NCI-H2227 (cell line): ENCODE data around the gene ADGRL4.
"Not testable (repeated sequence)": the region's sequence is repeated elsewhere in the genome, so short reads cannot be mapped to it uniquely, and the experiment has no call there.

Source experiments
- DNase-seq: peaks from one replicate; lab custom pipeline; 2025; ENCODE audit not compliant: unreplicated experiment; lab: John Stamatoyannopoulos, UW

ADGRL4 gene

DNA sequence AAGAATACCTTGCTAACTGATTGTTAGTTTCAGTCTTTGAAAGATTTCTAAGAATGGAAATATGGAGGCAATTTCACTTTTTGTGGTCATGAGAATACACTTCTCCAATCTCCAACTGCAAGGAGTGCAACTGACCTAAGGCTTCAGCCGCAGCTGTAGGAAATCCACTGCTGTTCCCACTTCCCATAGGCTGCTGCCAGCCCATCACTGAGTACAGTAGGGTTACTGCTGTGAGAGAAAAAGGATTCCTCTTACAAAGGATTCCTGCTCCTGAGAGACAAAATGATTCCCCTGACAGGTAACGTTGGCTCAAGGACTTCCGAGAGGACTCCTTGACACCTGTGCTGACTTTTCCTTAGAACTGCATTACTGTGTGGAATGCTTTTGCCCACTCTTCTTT lies 87.4 kb downstream of the ADGRL4 start:
- no peak for DNase-seq

DNA sequence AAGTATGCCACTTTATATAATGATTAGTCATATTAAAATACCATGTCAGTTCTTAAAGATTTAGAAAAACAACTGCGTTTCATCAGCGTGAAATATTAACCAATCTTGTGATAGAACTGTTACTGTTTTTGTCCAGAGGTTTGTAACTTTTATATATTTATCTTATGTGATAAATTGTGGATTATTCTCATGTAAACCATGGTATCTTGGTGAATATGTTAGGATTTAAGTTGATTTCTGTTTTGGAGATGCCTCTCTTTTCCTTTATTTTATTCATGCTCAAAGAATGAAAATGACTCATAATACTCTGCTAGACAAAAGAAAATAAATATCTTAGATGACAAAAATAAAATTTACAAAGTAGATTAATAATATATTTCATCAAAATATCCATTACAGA lies 88.4 kb downstream of the ADGRL4 start:
- DNase-seq = no peak

DNA sequence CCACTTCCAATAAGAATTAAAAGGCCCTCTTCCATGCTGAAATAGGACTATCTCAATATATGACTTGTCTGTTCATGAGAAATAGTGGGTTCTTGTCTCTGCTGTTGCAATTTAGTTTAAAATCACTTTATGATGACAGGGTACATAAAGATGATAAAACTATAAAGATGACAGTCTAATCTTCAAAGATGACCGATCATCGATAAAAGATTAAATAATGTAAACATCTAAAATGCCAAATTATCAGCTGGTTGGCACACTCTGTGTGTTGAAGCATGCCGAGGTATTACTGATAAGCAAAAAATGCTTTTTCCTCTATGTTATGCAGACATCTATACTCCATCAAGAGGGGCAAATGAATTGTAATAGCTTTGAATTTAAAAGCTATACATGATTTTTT lies 89.5 kb downstream of the ADGRL4 start:
- no peak for DNase-seq

DNA sequence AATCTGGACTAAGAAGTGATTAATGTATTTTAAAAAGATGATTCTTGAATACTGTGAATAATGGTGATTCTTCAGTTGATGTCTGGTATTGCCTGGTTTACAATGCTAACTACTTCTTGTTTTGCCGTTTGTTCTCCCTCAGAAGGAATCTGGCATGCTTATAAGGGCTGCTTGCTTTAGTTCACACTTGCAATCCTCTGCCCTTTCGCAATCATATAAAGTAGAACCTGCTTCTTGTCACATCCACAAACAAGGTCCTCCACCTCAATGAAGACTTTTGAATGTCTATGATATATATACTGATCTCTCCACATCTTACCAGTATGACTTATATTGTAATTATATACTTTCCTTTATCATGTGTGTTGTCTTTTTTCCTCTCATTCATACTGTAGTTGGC lies 92.6 kb downstream of the ADGRL4 start:
- DNase-seq = no peak

DNA sequence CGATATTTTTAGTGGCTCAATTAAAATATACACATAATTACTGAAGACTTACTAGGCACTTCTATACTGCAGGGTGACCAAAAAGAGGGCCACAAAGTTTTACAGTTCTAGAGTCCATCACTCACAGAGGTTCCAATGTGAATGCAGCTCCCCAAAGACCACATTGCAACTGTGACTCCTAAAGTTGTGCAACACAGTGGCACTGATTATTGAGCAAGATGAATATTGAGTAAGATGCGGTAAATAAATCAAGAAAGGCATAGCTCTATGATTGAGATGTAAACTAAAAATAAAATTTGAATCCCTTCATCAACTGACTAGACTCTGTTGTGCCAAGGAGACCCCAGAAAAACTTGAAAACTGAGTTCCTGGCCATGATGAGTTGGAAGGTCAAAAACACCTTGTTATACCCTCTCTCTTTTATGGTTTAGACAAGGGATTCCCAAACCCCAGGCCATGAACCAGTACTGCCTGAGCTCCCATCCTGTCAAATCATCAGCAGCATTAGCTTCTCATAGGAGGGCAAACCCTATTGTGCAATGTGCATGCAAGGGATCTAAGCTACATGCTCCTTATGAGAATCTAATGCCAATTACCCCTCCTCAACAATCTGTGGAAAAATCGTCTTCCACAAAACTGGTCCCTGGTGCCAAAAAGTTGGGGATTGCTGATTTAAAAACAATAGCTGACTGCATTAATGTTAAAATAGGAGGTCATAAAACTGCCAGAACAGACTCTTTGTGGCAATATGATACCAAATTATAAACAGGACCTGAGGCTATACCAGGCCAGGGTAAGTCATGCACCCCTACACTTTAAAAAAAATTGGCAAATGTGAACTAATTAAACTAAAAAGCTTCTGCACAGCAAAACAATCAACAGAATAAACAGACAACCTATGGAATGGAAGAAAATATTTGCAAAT lies 94.3 kb downstream of the ADGRL4 start:
- DNase-seq = no peak

DNA sequence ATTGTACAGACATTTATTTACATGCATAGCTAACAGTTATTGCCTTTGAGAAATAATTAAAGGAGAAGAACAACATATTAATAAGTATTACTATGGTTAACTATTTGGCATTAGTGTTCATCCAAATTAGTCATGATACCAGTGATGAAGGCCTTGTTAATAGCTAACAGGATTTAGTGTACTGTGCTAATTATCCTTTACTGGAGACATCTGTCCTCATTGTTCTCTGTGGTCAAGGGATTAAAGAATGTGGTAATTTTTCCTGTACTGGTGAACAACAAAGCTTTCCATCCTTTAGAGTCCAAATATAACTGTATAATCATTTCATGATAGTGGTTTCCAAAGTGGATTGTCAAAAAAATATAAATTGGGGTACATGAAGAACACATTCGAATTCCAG lies 103.9 kb downstream of the ADGRL4 start:
- DNase-seq = no peak

DNA sequence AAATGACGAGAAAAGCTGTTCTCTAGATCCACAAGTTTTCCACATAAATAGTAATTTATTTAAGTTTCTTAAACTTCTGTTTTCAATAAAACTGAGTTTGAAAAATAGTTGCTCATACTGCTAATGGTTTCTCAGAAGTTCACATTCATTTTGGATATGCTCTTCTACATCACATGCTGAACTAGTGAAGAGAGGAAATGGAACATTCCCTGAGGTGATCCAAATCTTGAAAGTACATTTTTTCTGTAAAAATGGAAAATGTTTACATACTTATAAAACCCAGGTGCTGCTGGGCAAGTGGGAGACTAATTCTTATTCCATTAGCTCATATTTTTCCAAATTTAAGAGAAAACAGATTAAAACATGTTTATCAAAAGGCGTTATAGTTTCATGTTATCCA lies 111.7 kb downstream of the ADGRL4 start:
- DNase-seq = no peak

DNA sequence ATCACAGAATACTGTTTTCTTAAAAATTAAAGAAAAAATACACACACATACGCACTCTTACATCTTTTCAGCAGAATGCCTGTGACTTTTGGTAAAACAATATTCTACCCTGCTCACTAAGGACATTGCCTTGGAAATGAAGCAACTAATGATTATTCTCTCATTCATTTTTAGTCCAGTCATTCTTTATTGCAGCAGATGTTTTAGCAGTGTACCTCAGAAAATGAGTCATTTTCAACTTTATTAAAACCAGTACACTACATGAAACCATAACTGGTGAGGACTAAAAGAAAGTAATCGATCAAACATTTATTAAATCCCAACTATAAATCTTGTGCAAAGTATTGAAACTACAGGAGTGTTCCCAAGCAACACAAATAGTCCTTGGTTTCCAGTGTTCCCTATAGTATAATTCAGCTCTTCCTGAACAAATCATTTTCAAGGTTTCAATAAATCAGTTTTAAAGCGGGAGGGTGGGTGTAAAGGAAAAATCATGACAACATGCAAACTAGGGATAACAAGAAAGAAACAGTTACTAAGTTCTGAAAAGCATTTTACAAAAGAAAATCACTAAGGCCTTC lies 114.2 kb downstream of the ADGRL4 start:
- DNase-seq = no peak

DNA sequence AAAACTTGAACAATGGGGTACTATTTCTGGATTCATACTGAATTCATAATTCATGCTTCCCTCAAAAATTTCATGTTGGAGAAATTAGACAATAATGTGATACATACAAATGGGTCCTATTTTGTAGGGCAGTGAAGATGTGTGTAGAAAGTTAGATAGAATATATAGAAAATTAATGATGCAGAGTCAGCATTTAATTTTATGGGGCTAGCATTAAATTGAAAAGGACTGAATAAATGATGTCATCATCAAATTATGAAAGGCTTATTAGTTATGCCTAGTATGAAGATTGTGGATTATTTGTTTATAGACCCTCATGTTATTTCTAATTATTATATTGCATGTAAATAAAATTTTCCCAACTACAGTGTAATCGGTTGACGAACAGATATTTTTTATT lies 119.1 kb downstream of the ADGRL4 start:
- no peak for DNase-seq

DNA sequence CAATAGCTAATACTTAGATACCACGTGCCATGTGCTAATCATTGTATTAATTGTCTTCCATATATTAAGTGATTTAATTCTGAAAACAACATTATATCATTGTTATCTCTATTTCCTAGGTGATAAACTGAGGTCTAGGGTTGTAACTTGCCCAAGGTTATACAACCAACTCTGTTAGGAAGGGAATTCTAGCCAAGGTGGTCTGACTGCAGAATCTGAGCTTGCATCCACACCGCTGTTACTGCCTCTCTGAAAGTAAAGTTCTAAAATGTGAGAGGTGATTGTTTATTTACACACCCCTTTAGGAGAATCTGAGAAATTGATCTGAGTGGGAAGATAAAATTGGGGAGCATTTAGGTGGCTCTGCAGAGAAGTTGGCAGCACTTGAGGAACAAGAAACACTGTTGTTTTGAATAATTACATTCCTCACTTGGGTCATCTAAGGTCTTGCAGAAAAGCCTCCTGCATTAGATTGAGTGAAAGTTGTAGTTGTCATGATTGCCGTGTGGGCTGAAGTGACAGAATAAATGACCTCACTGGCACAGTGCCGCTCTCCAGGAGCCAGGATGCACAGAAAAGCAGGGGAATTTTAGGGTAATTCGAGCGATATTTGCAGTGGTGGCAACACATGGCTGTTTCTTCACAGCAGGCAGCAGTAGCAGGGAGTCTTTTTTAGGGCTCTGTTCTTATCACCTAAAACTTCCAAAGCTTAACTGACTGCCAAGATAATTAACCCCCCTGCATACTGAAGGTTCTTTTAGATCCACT lies 121.7 kb downstream of the ADGRL4 start:
- no peak for DNase-seq

DNA sequence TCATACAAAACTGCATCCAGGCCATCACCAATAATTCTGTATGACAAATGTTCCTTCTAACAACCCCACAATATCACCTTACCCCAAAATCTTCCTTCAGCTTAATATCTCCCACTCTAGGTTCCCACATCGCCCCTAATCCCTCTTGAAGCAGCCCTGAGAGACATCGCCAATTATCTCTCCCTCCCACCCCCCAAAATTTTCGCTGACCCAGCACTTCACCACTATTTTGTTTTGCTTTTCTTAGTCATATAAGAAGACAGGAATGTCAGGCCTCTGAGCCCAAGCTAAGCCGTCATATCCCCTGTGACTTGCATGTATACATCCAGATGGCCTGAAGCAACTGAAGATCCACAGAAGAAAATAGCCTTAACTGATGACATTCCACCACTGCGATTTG lies 126.3 kb downstream of the ADGRL4 start:
- no peak for DNase-seq

DNA sequence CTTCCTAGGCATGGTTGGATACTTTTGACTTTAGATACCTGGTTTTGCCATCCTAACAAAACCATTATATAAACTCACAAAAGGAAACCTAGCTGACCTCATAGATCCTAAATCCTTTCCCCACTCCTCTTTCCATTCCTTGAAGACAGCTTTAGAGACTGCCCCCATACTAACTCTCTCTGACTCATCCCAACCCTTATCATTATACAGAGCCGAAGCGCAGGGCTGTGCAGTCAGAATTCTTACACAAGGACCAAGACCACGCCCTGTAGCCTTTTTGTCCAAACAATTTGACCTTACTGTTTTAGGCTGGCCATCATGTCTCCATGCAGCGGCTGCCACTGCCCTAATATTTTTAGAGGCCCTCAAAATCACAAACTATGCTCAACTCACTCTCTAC lies 130.5 kb downstream of the ADGRL4 start:
- not testable (repeated sequence) for DNase-seq

DNA sequence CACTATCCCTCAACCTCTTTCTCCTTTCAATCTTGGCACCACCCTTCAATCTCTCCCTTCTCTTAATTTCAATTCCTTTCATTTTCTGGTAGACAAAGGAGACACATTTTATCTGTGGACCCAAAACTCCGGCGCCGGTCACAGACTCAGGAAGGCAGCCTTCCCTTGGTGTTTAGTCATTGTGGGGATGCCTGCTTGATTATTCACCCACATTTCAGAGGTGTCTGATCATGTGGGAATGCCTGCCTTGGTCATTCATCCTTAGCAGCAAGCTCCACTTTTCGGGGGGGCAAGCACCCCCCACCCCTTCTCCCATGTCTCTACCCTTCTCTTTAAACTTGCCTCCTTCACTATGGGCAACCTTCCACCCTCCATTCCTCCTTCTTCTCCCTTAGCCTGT lies 133.7 kb downstream of the ADGRL4 start:
- not testable (repeated sequence) for DNase-seq

DNA sequence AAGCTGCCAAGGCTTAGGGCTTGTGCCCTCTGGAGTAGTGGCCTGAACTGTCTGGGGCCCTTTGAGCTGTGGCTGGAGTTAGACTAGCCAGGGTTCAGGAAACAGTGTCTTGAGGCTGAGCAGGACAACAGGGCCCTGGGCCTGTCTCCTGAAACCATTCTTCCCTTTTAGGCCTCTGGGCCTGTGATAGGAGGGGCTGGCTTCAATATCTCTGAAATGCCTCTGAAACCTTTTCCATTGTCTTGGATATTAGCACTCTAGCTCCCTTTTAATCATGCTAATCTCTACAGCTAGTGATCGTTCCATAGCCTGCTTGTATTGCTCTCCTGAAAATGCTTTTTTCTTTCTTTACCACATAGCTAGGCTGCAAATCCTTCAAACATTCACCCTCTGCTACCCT lies 135.3 kb downstream of the ADGRL4 start:
- no peak for DNase-seq

DNA sequence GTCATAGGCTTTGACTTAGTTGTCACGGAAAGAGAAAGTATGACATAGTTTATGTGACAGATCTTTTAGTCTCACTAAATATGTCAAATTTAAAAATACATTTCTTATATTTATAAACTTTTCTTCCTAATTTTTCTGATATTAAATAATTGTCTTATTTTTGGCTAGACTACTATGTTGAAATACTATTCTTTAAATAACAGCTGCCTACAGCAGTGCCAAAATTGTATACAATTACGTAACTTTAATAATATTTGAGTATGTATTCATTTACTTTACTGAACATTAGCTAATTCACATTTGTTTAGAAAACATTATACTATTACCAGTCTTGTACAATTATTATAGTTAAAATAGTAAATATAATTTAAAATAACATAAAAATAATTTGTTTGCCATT lies 137.4 kb downstream of the ADGRL4 start:
- no peak for DNase-seq

DNA sequence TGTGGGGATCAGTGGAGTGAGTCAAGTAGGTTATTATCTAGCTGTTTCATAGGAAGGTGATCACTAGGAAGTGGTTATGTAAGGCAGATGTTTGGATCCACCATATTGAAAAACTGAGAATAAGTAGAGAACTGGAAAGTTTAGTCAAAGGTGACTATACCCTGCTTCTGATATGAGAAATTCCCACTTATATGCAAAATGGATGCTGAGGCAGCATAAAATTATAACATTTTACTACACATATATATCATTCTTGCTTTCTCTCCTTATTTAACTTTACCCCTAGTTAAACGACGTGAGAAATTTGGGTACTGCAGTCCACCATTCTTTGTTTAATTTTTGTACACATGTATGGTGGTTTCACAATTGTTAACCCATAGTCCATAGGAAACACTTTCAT lies 142.4 kb downstream of the ADGRL4 start:
- no peak for DNase-seq

DNA sequence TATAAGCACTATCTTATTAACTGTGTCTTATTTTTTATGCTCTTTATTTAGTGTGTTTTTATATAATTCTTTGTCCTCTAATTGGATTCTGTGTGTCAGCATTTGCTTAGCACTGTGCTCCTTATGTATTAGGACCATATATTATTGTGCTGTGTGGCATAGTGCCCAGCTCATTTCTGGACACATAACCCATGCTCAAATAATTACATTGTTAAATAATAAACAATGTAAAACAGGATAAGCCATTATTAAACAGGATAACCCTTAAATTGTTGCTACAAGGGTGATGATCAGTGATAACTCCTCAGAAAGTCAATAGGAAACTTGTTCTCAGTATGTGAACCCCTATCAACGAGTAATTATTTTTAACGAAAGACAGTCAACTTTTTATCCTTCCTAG lies 150.4 kb downstream of the ADGRL4 start:
- no peak for DNase-seq

DNA sequence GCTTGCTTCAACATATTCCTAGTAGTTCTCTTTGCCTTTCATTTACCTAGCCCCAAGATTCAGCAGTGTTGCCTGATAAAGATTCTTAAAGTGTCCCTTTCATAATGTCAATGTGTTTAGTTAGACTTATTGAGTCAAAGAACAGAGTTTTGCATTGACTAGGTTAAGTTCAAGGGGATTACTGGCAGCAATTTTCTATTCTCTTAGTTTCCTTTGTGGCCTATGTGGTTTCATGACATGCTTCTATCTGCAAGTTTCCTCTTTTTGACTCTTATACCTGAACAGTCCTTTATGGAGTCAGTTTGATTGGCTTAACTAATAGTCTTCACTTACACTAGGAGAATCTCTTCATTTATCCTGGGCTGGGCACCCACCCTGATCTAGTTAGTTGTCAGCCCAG lies 151.3 kb downstream of the ADGRL4 start:
- DNase-seq = no peak

DNA sequence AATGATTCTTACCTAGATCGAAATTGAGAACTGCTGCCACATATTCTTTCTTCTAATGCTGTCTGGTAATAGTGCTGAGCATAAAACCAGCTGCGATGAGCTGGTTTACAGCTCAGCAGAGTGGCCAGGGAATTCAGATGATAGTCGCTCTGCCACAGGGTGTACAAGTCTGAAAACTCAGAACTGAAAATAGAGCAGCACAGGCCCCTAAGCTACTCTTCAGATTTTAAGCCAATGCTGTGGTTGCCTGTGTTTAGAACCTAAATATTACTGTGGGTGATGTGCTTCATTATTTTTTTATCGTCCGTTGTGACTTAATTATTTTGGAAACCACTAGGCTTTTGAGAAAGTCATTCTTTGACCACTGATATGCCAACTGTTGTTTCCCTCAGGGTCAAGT lies 152.0 kb downstream of the ADGRL4 start:
- DNase-seq = no peak

DNA sequence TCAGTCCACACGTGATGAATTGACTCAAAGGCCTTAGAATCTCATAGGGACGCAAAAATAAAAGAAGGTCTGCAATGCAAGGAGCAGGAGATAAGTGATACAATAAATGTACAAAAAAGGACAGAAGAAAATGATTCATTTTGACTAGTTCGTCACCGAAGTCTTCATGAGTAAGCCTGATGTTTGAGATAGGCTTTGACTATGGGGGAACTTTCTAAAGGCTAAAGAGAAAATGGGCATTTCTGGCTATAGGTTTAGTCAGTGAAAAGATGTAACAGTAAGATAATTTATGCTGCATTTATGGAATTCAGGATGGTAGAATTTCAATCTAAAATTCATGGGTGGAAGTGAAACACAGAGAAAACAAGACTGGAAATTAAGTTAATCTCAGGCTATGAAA lies 163.0 kb downstream of the ADGRL4 start:
- no peak for DNase-seq

DNA sequence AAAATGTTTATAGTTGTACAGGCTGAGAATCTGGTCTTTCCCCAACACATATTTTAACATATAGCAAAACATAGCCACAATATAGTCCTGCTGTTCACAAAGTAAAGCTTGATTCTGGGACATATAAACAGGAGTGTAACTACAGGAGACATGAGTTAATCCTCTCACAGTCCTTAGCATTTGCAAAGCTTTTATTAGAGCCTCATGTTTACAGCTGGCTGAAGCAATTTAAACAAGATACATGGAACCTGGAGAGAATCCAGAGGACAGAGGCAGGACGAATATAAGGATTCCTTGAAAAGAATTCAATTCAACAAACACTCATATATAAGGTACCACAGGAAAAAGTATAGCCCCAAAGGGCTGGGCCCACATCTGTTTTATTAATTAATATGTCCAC lies 163.4 kb downstream of the ADGRL4 start:
- no peak for DNase-seq
